ENCODE results near the gene CTNNBL1.

CTNNBL1 gene

GRCh38 chr20:37859406-37860171, 165.8 kb downstream of the CTNNBL1 start:
- no peak for DNase-seq

GRCh38 chr20:37863289-37863688, 169.5 kb downstream of the CTNNBL1 start:
- DNase-seq: no peak

GRCh38 chr20:37864298-37864697, 170.5 kb downstream of the CTNNBL1 start:
- no peak for DNase-seq

GRCh38 chr20:37866051-37866450, 172.2 kb downstream of the CTNNBL1 start:
- no peak for DNase-seq

GRCh38 chr20:37867289-37868195, 173.7 kb downstream of the CTNNBL1 start:
- no peak for DNase-seq

GRCh38 chr20:37868851-37869333, 175.1 kb downstream of the CTNNBL1 start:
- no peak for DNase-seq

GRCh38 chr20:37869334-37869861, 175.6 kb downstream of the CTNNBL1 start:
- DNase-seq: no peak

- DNase-seq: no peak
These were observed 176.5 kb downstream of the CTNNBL1 start for GRCh38 chr20:37870294-37870693.

- DNase-seq: no peak
These were observed 177.9 kb downstream of the CTNNBL1 start for GRCh38 chr20:37871751-37872150.

- no peak for DNase-seq
These were observed 178.3 kb downstream of the CTNNBL1 start for GRCh38 chr20:37872161-37872560.

GRCh38 chr20:37873884-37874283, 180.1 kb downstream of the CTNNBL1 start:
- DNase-seq: no peak

- no peak for DNase-seq
These were observed 181.8 kb downstream of the CTNNBL1 start for GRCh38 chr20:37875460-37876175.

GRCh38 chr20:37876863-37877262, 183.0 kb downstream of the CTNNBL1 start:
- no peak for DNase-seq

GRCh38 chr20:37877832-37878772, 184.3 kb downstream of the CTNNBL1 start:
- no peak for DNase-seq

- no peak for DNase-seq
These were observed 185.2 kb downstream of the CTNNBL1 start for GRCh38 chr20:37878835-37879599.

GRCh38 chr20:37879843-37880242, 186.0 kb downstream of the CTNNBL1 start:
- no peak for DNase-seq

GRCh38 chr20:37880726-37881591, 187.1 kb downstream of the CTNNBL1 start:
- no peak for DNase-seq

GRCh38 chr20:37881601-37882343, 187.9 kb downstream of the CTNNBL1 start:
- DNase-seq: no peak

Measured in 8988T (cell line).